ENCODE measurements around the gene NDEL1. TPM values are rescaled to one million over a fixed set of nuclear protein-coding genes. Genes with fewer than 3 reads are reported as not detected.

Gene NDEL1
- total and polyA plus RNA-seq, 4 donors: 15.3 to 52.3 (median 35.4) TPM

GRCh38 chr17:8426094-8426720 lies 9.5 kb upstream of the NDEL1 start (continued):
- no peak for TF ChIP-seq ZBTB33 (IDR thresholded peaks at IDR 0.05)
- no peak for TF ChIP-seq RAD21 (IDR thresholded peaks at IDR 0.05)
- peak; percentile 54 for TF ChIP-seq YY1 (IDR thresholded peaks at IDR 0.05)
- TF ChIP-seq RXRA (IDR thresholded peaks at IDR 0.05): peak in 1 of 2 donors; percentile 60
- TF ChIP-seq HNF4A (conservative IDR thresholded peaks at IDR 0.05): peak in 1 of 2 donors; percentile 71

GRCh38 chr17:8426802-8427201 lies 8.9 kb upstream of the NDEL1 start:
- DNase-seq (ENCODE audit: low spot score): no peak
- Histone ChIP-seq H3K4me3 (ENCODE audit: low read depth in 1 of 3, low read length in 3 of 3) (no peak overlapping the region), H3K27ac (ENCODE audit: low read depth in 1 of 2, low read length in 2 of 2) (peak overlapping the region; percentile 74 to 83), H3K36me3 (ENCODE audit: control insufficient read depth in 4 of 4, insufficient read depth in 3 of 4, low read depth in 1 of 4, low read length in 3 of 4) (no peaks in the 10 kb centered on the region), H3K9me3 (ENCODE audit: control insufficient read depth in 4 of 4, low read length in 3 of 4) (no peaks in the 10 kb centered on the region), H3K9ac (ENCODE audit: low read depth in 1 of 2, low read length in 2 of 2) (no peak overlapping the region), H3K4me1 (ENCODE audit: control insufficient read depth in 4 of 4, insufficient read depth in 4 of 4, low read length in 3 of 4) (peaks cover 6 to 39% (median 30%) of the 10 kb centered on the region in 4 donors), H3K27me3 (ENCODE audit: control insufficient read depth in 4 of 4, insufficient read depth in 4 of 4, low read length in 3 of 4) (no peaks in the 10 kb centered on the region)
- TF ChIP-seq ATF3 (IDR thresholded peaks at IDR 0.05) (no peak), NR2F2 (IDR thresholded peaks at IDR 0.05) (no peak), SP1 (IDR thresholded peaks at IDR 0.05) (no peak), FOXA2 (IDR thresholded peaks at IDR 0.05) (no peak), RAD21 (IDR thresholded peaks at IDR 0.05) (no peak), FOXA1 (IDR thresholded peaks at IDR 0.05) (no peak), HNF4A (conservative IDR thresholded peaks at IDR 0.05) (no peak), REST (IDR thresholded peaks at IDR 0.05) (no peak)
- 97% methylated on average over 3 of the region's 3 CpGs for WGBS

GRCh38 chr17:8430966-8431365 lies 4.7 kb upstream of the NDEL1 start:
- DNase-seq (ENCODE audit: low spot score): no peak
- peak overlapping the region; percentile 77 to 84 for H3K27ac ChIP-seq (ENCODE audit: low read depth in 1 of 2, low read length in 2 of 2)
- 34% methylated on average over 7 of the region's 7 CpGs for WGBS
- TF ChIP-seq FOXA1 (IDR thresholded peaks at IDR 0.05) (no peak), TAF1 (conservative IDR thresholded peaks at IDR 0.05) (no peak), ZBTB33 (IDR thresholded peaks at IDR 0.05) (peak; percentile 25), ATF3 (IDR thresholded peaks at IDR 0.05) (peak; percentile 42), YY1 (IDR thresholded peaks at IDR 0.05) (peak; percentile 83), FOXA2 (IDR thresholded peaks at IDR 0.05) (no peak), CTCF (IDR thresholded peaks at IDR 0.05; ENCODE audit: low read depth, low read length, missing input control) (no peak), NR2F2 (IDR thresholded peaks at IDR 0.05) (no peak), EGR1 (IDR thresholded peaks at IDR 0.05; ENCODE audit: low read depth in 2 of 2) (peak; percentile 56 to 86), RXRA (IDR thresholded peaks at IDR 0.05) (peak; percentile 22 to 76), REST (IDR thresholded peaks at IDR 0.05) (peak; percentile 61)

More at GRCh38 chr17:8430966-8431365, 4.7 kb upstream of the NDEL1 start:
- Histone ChIP-seq H3K4me3 (ENCODE audit: low read depth in 1 of 3, low read length in 3 of 3) (no peak overlapping the region), H3K4me1 (ENCODE audit: control insufficient read depth in 4 of 4, insufficient read depth in 4 of 4, low read length in 3 of 4) (peaks cover 3 to 34% (median 29%) of the 10 kb centered on the region in 4 donors), H3K9ac (ENCODE audit: low read depth in 1 of 2, low read length in 2 of 2) (peak overlapping the region in 1 of 2 donors; percentile 21), H3K36me3 (ENCODE audit: control insufficient read depth in 4 of 4, insufficient read depth in 3 of 4, low read depth in 1 of 4, low read length in 3 of 4) (no peaks in the 10 kb centered on the region), H3K27me3 (ENCODE audit: control insufficient read depth in 4 of 4, insufficient read depth in 4 of 4, low read length in 3 of 4) (no peaks in the 10 kb centered on the region), H3K9me3 (ENCODE audit: control insufficient read depth in 4 of 4, low read length in 3 of 4) (no peaks in the 10 kb centered on the region)
